NT2/D1 (cell line): Measurements from ENCODE around the gene TMEM151A.

Source experiments
- SUZ12 ChIP-seq: IDR thresholded peaks from 2 replicates; pipeline ENCODE4 v1.6.1; 2011; ENCODE audit not compliant: insufficient read length, insufficient read depth; ENCODE audit errors: extremely low read depth
- YY1 ChIP-seq: IDR thresholded peaks from 2 replicates; pipeline ENCODE4 v1.6.1; 2011; ENCODE audit not compliant: insufficient read length, insufficient read depth

DNA sequence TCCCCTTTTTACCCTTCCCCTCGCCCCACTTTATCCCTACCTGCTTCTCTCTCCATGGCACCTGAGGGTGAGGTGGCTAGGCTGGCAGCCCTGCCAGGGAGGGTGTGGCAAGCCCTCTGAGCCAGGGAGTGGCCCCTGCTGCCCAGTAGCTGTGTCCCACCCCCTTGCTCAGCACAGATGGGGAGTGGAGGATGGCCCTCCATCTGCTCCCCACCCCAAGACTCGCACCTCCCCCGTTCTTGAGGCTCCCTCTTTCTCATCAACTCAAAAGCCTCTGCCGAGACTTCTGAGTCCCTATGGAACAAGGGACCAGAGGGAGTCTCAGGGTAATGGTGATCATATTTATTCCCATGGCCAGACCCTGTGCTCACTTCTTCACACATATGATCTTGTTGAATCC is 1.7 kb downstream of the TMEM151A start:
- TF ChIP-seq SUZ12 (no peak), YY1 (no peak)
